GM12873 (cell line): ENCODE data around the gene PFDN1.

ENCODE experiments used
- CTCF ChIP-seq: IDR thresholded peaks from 2 replicates; pipeline ENCODE4 v1.5.1; 2012; ENCODE audit warnings: low read depth, mild to moderate bottlenecking, moderate library complexity, low read length, control low read depth; ENCODE audit not compliant: insufficient read depth; ENCODE audit errors: missing control alignments

The PFDN1 gene

GRCh38 chr5:140302786-140303639, at the start of gene PFDN1:
Gene PFDN1 (minus strand): TSS chr5:140303101. CDS start chr5:140303073, 28 bp downstream.
- TF ChIP-seq CTCF: no peak

GRCh38 chr5:140351609-140352334, 48.9 kb upstream of the PFDN1 start:
- TF ChIP-seq CTCF: peak; percentile 82

GRCh38 chr5:140349244-140349643, 46.3 kb upstream of the PFDN1 start:
- TF ChIP-seq CTCF: no peak

- no peak for TF ChIP-seq CTCF
Measured at GRCh38 chr5:140348104-140348503, 45.2 kb upstream of the PFDN1 start.

GRCh38 chr5:140347360-140347759, 44.5 kb upstream of the PFDN1 start:
- no peak for TF ChIP-seq CTCF

- TF ChIP-seq CTCF: peak; percentile 76
Measured at GRCh38 chr5:140346348-140347221, 43.7 kb upstream of the PFDN1 start, which contains the start of gene HBEGF. Gene HBEGF (minus strand): TSS chr5:140346603. CDS start chr5:140346328, 275 bp downstream.
